Adrenal gland (tissue), 12 donors: ENCODE results near the gene CXCL13. TPM values are rescaled to one million over a fixed set of nuclear protein-coding genes. Genes with fewer than 3 reads are reported as not detected.
"Not testable (repeated sequence)": the region's sequence is repeated elsewhere in the genome, so short reads cannot be mapped to it uniquely, and the experiment has no call there.

Source experiments
- DNase-seq, 7 donors: peaks; one replicate each; pipeline ENCODE4 v3.0.0-alpha.2; 2019 to 2020
- H3K27ac ChIP-seq, 5 donors: fragments of 200-600 bp; sonication (generic) in 4 of 5; 1 replicate in 3 of 5; 2 replicates in 2 of 5; pipeline versions ENCODE4 v1.5.1 to v1.8.0; 2016 to 2020; ENCODE audit warnings: mild to moderate bottlenecking in 1 of 5
- H3K27me3 ChIP-seq: fragments of 200-600 bp; 2 replicates; pipeline ENCODE4 v1.8.0; 2021
- H3K36me3 ChIP-seq, 2 donors: fragments of 200-600 bp; replicated peaks in 1 of 2; 1 replicate in 1 of 2; 2 replicates in 1 of 2; pipeline versions ENCODE4 v1.5.1 to v1.8.0; 2018 to 2022
- H3K4me1 ChIP-seq, 2 donors: fragments of 200-600 bp; replicated peaks in 1 of 2; 1 replicate in 1 of 2; 2 replicates in 1 of 2; pipeline versions ENCODE4 v1.5.1 to v1.8.0; 2018 to 2021
- H3K4me3 ChIP-seq, 4 donors: fragments of 200-600 bp; sonication (generic) in 3 of 4; one replicate each; pipeline ENCODE4 v1.5.1; 2016 to 2018
- H3K9me3 ChIP-seq, 3 donors: fragments of 200-600 bp; sonication (generic) in 1 of 3; replicated peaks in 1 of 3; 1 replicate in 2 of 3; 2 replicates in 1 of 3; pipeline versions ENCODE4 v1.5.1 to v1.8.0; 2016 to 2021
- CTCF ChIP-seq, 6 experiments: fragments of 450-650 bp in 4 of 6; fragments of 200-600 bp in 2 of 6; sonication (generic) in 1 of 6; IDR thresholded peaks; 1 replicate in 5 of 6; 2 replicates in 1 of 6; pipeline versions ENCODE4 v1.5.1 to v1.8.0; 2016 to 2021; ENCODE audit warnings: antibody characterized with exemption in 6 of 6, mild to moderate bottlenecking in 2 of 6, moderate library complexity in 1 of 6
- POLR2A ChIP-seq, 2 donors: fragments of 450-650 bp; IDR thresholded peaks; one replicate each; pipeline ENCODE4 v1.6.1; 2017; ENCODE audit warnings: antibody characterized with exemption in 2 of 2, mild to moderate bottlenecking in 2 of 2, moderate library complexity in 1 of 2
- WGBS, 4 donors: extraction: QIAGEN DNeasy Blood & Tissue Kit in 2 of 4; methylation state at CpG; one replicate each; pipeline versions ENCODE4 v1.1.5 to v1.1.7; 2013 to 2017; 5-methylcytosine and 5-hydroxymethylcytosine counted together
- intact Hi-C, 2 donors: fragments of 100-400 bp; cut with DNase I; formaldehyde crosslinking; loops; one replicate each; pipeline versions ENCODE4 v1.14.1 to v1.15.0; 2022 to 2023
- polyA plus RNA-seq, 3 donors: library from polyadenylated mRNA; stranded (reverse); fragments of 200-250 nt in 2 of 3; fragments of 350-450 nt in 1 of 3; fragmentation: Illumina TruSeq in 1 of 3; extraction: RNeasy Lipid Tissue Mini Kit (QIAGEN cat#74804) in 1 of 3; gene quantifications; one replicate each; pipeline ENCODE4 v1.2.3, GENCODE V29; 2013 to 2014
- total RNA-seq, 9 donors: library from RNA; depleted of rRNA in 4 of 9; stranded (reverse); fragments of >200 nt in 4 of 9; fragments of 120-200 nt in 1 of 9; fragmentation: NEBNext Ultra II Directional in 1 of 9; extraction: Animal tissue kit (Norgen Biotek cat#: 25700) in 1 of 9; gene quantifications; one replicate each; pipeline versions ENCODE4 v1.1.0 to v1.2.4, GENCODE V29; 2013 to 2023
- donor health status: healthy with polysubstance abuse.
- donor health status: Bipolar disorder and iron deficiency.
- donor health status: DM: yes; HTN: yes; CAD: no.
- donor health status: DM: no; HTN: no; CAD: no.
- donor health status: DM: no; HTN: no; CAD: no.
- donor health status: DM: yes; HTN: yes; CAD: no.

CXCL13 gene
- total and polyA plus RNA-seq, 12 donors, result 0.39 to 0.88 (median 0.58) TPM; not detected in 8

- H3K4me1 ChIP-seq, result no peaks in the 10 kb centered on the region
- intact Hi-C loops, result no loop called here
- WGBS, 4 donors, result 80 to 89% (median 84%) methylated on average over 7 of the region's 7 CpGs
These were observed 29.6 kb downstream of the CXCL13 start for GRCh38 chr4:77635246-77635645.

GRCh38 chr4:77635876-77636275, 30.3 kb downstream of the CXCL13 start:
- Histone ChIP-seq H3K4me3 (no peak overlapping the region), H3K9me3 (no peaks in the 10 kb centered on the region), H3K27me3 (no peaks in the 10 kb centered on the region), H3K36me3 (no peaks in the 10 kb centered on the region), H3K27ac (no peak overlapping the region), H3K4me1 (no peaks in the 10 kb centered on the region)
- WGBS, 4 donors, result 71 to 100% (median 79%) methylated on average over 2 to 4 of the region's 4 CpGs
- DNase-seq, result no peak
- no peak for TF ChIP-seq CTCF (IDR thresholded peaks at IDR 0.05)
- intact Hi-C loops, result no loop called here

More at GRCh38 chr4:77635246-77635645, 29.6 kb downstream of the CXCL13 start:
- no peaks in the 10 kb centered on the region for H3K27me3 ChIP-seq
- no peaks in the 10 kb centered on the region for H3K9me3 ChIP-seq
- H3K4me3 ChIP-seq, result no peak overlapping the region
- H3K27ac ChIP-seq, result no peak overlapping the region
- no peak for DNase-seq
- TF ChIP-seq CTCF (IDR thresholded peaks at IDR 0.05) (no peak), POLR2A (IDR thresholded peaks at IDR 0.05) (no peak)
- H3K36me3 ChIP-seq, result no peaks in the 10 kb centered on the region

- Histone ChIP-seq H3K9me3 (no peaks in the 10 kb centered on the region), H3K27ac (no peak overlapping the region), H3K36me3 (no peaks in the 10 kb centered on the region), H3K4me3 (no peak overlapping the region), H3K4me1 (no peaks in the 10 kb centered on the region), H3K27me3 (no peaks in the 10 kb centered on the region)
- intact Hi-C loops, result no loop called here
- 68 to 81% (median 77%) methylated on average over 3 of the region's 3 CpGs for WGBS, 4 donors
- TF ChIP-seq POLR2A (IDR thresholded peaks at IDR 0.05) (no peak), CTCF (IDR thresholded peaks at IDR 0.05) (no peak)
- DNase-seq, result no peak
These were observed 31.3 kb downstream of the CXCL13 start for GRCh38 chr4:77636902-77637301.

GRCh38 chr4:77644069-77644468, 38.4 kb downstream of the CXCL13 start:
- H3K27me3 ChIP-seq, intact Hi-C loops, H3K4me3 ChIP-seq, H3K4me1 ChIP-seq, DNase-seq, H3K36me3 ChIP-seq, H3K9me3 ChIP-seq, H3K27ac ChIP-seq: not testable (repeated sequence)
- 71 to 78% (median 76%) methylated on average over 1 of the region's 1 CpG for WGBS, 4 donors

GRCh38 chr4:77650787-77651186, 45.2 kb downstream of the CXCL13 start:
- no peak overlapping the region for H3K27ac ChIP-seq
- no peak overlapping the region for H3K4me3 ChIP-seq
- H3K27me3 ChIP-seq, result no peaks in the 10 kb centered on the region
- H3K4me1 ChIP-seq, result no peaks in the 10 kb centered on the region
- no peaks in the 10 kb centered on the region for H3K36me3 ChIP-seq
- intact Hi-C loops, result no loop called here
- no peaks in the 10 kb centered on the region for H3K9me3 ChIP-seq
- no peak for DNase-seq
- WGBS, 4 donors, result 88 to 93% (median 90%) methylated on average over 1 of the region's 1 CpG
- no peak for TF ChIP-seq CTCF (IDR thresholded peaks at IDR 0.05)
- no peak for TF ChIP-seq POLR2A (IDR thresholded peaks at IDR 0.05)
